Glomerular visceral epithelial cell (primary cell): Measurements from ENCODE around the gene SYNPO.

Source experiments
- DNase-seq: peaks from one replicate; pipeline ENCODE4 v3.0.0-alpha.2; 2016; ENCODE audit errors: extremely low spot score

The SYNPO gene

DNA sequence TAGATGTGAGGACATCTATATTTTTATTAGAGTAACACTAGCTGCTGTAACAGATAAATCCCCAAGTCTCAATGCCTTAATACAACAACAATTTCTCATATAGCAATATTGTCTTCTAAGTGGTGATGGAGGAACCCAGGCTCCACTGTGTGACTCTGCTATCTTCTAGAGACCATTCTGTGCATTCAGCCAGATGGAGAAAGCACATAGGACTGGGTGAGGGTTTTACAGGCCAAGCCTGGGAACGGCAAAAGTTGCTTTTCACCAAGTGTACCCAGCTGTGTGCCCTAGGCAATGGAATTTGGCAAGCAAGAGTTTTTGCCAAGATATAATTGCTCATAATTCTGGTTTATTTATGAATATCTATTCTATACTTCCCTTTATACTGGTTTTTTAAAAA, 48.7 kb downstream of the SYNPO start:
- no peak for DNase-seq

DNA sequence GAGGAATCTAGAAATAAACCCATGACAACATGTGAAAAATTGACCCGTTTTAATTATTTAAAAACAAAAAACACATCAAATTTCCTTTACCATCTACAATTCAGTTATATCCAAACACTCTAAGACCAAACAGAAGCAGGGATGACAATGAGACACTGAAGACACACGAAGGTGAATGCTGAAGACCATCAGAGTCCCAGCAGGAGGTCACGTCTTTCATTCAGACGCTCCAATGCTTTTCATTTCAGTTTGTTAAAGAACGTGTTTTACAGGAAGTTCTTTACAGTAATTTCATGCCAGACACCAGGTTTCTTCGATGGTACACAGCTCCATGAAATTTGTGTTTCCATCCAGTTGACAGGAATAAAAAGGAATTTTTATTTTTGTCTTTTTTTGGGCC, 50.3 kb downstream of the SYNPO start:
- no peak for DNase-seq

DNA sequence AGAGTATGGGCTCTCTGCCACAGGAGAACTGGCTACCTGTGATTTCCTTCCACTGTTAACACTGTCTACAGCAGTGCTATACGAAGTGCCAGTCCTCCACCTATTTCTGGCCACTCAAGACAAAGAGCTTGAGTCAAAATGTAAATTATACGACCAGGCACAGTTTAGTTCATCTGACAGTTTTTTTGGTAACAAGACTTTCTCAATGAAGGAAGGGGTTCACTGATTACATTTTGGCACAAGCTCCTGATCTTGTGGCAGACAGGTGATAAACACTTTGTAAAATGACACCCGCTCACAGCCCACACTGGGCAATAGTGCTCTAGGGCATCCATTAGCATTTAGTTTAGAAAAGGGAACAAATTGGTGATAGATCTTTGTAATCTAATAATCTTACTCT, 51.8 kb downstream of the SYNPO start:
- DNase-seq = no peak

DNA sequence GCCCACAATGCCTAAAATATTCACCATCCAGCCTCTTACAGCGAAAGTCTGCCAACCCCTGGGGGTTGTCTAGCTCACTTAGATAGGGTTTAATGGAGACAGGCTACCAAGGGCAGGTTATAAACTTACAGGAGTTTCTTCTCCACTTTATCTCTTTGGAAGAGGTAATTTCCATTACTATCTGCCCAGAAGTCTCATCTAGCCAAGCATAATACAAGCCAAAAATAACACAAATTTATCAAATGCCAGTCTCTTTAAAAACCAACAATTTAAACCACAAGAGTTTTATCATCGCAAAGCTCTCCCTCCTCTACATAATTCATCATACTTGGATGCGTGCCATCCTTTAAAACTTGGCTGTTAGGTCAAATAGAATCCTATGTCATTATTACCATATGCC, 54.2 kb downstream of the SYNPO start:
- peak; percentile 69 for DNase-seq

DNA sequence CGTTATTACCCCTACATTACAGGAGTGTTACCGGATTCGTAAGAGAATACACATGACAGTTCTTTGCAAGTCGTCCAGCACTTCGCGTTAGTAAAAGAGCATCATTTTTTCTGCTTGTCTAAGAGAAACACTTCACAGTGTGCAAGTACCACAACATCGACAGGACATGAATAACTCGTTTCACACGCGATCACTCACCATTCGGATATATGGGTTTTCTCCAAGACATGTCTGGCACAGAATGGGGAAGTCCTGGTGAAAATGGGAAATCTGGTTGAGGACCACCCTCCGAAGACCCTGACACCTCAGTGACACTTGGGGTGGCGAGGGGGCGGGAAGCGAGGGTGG, 59.8 kb downstream of the SYNPO start:
- peak; percentile 13 for DNase-seq

DNA sequence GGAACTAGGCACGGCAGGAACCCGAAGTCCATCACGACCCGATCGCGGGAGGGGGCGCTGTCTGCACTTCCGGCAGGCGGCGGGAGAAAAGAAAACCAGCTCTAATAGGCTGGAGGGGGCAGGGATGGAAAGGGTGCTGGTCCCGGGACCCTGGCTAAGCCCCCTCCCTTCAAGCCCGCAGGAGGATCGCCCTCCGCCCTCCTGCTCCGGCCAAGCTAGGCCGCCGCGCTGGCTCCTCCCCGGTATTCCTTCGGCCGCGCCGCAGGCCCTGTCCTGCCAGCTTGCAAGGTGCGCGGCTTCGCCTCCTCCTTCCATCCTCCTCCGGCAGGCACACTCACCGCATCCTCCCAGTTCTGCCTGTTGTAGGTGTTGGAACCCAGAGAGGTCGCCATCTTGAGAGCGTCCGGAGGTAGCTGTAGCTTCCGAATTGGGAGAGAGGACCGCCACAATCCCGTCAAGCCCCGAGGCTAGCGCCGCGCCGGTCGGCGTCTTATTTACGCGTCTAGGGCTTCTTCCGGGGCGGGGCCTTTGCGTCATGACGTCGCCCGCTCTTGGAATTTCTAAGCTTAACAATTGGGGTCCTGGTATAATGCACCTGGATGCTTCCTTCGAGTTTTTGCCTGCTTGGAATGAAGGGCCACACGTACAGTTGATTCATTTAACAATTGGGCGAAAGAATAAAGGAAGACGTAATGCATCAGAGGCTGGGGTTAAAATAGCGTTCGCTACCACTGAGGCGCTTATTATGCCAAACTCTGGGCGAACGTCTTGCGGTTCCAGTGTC, 60.3 kb downstream of the SYNPO start, which contains the start of gene RBM22:
Gene RBM22, minus strand, starts transcription at position 469 of the 784 bp plus-strand sequence. Its CDS starts 77 bp downstream, at position 392.
- DNase-seq = peak; percentile 91

DNA sequence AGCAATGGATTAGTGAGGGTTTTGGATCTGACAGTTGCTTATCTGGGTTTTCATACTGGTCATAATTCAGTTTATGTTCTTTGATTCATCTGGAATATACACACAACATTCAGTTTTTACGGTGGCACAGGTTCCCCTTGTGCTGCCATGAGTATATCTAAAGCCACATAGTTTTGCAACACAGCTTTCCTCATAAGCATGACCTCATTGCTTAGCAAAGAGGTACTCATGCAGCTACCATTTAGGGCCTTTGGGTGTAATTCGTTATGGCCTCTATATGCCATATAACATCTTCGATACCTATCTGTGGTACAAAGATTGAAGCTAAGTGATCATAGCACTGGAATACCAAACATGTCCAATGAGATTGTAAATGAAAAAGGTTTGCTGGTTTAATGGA, 63.3 kb downstream of the SYNPO start:
- DNase-seq = no peak

DNA sequence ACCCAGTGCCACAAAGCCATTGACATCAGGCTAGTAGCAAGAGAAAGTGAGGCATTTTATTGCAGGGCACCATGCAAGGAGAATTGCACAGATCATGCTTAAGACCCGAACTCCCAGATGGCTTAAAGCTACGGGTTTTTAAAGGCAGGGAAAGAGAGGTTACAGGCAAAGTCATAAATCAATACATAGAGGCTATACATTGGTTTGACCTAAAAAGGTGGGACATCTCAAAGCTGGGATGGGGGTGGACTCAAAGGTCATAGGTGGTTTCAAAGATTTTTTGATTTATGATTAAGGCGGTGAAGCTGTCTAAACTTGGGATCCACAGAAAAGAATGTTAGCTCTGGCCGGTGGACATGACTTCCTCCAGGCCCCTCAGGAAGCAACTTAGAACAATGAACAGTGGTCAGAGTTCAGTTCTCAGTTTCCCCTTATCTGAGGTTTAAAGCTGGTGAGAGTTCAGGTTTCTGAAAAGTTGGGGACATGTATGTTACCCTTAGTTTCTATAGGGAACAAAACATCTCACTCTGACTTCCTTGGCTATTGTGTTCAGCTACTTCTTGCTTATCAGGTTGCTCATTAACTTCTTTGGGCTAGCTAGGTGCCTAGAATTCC, 66.4 kb downstream of the SYNPO start:
- DNase-seq = no peak
